ENCODE results near the gene PER3.

DNA sequence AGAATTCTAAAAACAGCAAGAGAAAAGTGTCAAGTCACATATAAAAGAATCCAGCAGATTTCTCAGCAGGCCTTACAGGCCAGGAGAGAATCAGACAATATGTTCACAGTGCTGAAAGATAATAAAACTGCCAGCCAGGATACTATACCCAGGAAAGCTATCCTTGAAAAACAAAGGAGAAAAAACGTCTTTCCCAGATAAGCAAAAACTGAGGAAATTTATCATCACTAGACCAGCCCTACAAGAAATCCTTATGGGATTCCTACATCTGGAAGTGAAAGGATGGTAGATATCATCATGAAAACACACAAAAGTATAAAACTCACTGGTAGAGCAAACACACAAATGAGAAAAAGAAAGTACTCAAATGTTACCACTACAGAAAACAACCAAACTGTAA lies 93.9 kb downstream of the PER3 start:
- TF ChIP-seq, protein P1, sequence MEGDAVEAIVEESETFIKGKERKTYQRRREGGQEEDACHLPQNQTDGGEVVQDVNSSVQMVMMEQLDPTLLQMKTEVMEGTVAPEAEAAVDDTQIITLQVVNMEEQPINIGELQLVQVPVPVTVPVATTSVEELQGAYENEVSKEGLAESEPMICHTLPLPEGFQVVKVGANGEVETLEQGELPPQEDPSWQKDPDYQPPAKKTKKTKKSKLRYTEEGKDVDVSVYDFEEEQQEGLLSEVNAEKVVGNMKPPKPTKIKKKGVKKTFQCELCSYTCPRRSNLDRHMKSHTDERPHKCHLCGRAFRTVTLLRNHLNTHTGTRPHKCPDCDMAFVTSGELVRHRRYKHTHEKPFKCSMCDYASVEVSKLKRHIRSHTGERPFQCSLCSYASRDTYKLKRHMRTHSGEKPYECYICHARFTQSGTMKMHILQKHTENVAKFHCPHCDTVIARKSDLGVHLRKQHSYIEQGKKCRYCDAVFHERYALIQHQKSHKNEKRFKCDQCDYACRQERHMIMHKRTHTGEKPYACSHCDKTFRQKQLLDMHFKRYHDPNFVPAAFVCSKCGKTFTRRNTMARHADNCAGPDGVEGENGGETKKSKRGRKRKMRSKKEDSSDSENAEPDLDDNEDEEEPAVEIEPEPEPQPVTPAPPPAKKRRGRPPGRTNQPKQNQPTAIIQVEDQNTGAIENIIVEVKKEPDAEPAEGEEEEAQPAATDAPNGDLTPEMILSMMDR (IDR thresholded peaks at IDR 0.05; ENCODE audit: borderline replicate concordance, extremely low read depth, low read length, poor library complexity, severe bottlenecking), result no peak
- TF ChIP-seq EZH2 (IDR thresholded peaks at IDR 0.05; ENCODE audit: borderline replicate concordance, low read depth, low read length, severe bottlenecking), result no peak
